Measurements from ENCODE around the gene BTBD19.
A peak's percentile ranks its signal among the peaks of the same experiment; 100 is the strongest.

The BTBD19 gene

GRCh38 chr1:44862829-44863401 is 54.6 kb downstream of the BTBD19 start:
- DNase-seq: peak; percentile 8

Data from activated CD4-positive, alpha-beta T cell treated with anti-CD3 and anti-CD28 coated beads, Interleukin-10, Interleukin-2, amounts not matched to agents 100 ng/mL and 50 ng/mL, durations not matched to agents 16 hours and 8 hours (primary cell).